GM15510 (cell line): ENCODE data around the gene KCNT2.

Experiments used
- POLR2A ChIP-seq: IDR thresholded peaks from 3 replicates; pipeline ENCODE4 v1.6.1; 2011; ENCODE audit warnings: borderline replicate concordance; ENCODE audit not compliant: insufficient read length; ENCODE audit errors: extremely low read depth

KCNT2 gene

GRCh38 chr1:196450143-196451095, 157.8 kb downstream of the KCNT2 start:
- TF ChIP-seq POLR2A = no peak

- TF ChIP-seq POLR2A = no peak
These were observed 158.8 kb downstream of the KCNT2 start for GRCh38 chr1:196449460-196449859.

GRCh38 chr1:196445775-196446174, 162.5 kb downstream of the KCNT2 start:
- TF ChIP-seq POLR2A = no peak

- TF ChIP-seq POLR2A = no peak
These were observed 163.6 kb downstream of the KCNT2 start for GRCh38 chr1:196444634-196445033.

- no peak for TF ChIP-seq POLR2A
These were observed 165.9 kb downstream of the KCNT2 start for GRCh38 chr1:196442366-196442765.

GRCh38 chr1:196440711-196441110, 167.5 kb downstream of the KCNT2 start:
- TF ChIP-seq POLR2A = no peak

GRCh38 chr1:196438329-196438728, 169.9 kb downstream of the KCNT2 start:
- TF ChIP-seq POLR2A = no peak

- no peak for TF ChIP-seq POLR2A
These were observed 170.6 kb downstream of the KCNT2 start for GRCh38 chr1:196437671-196438070.

GRCh38 chr1:196433000-196433399, 175.2 kb downstream of the KCNT2 start:
- TF ChIP-seq POLR2A = no peak

GRCh38 chr1:196427976-196428734, 180.1 kb downstream of the KCNT2 start:
- no peak for TF ChIP-seq POLR2A

- no peak for TF ChIP-seq POLR2A
These were observed 182.7 kb downstream of the KCNT2 start for GRCh38 chr1:196425513-196425912.

GRCh38 chr1:196423612-196424011, 184.6 kb downstream of the KCNT2 start:
- no peak for TF ChIP-seq POLR2A

- no peak for TF ChIP-seq POLR2A
These were observed 189.5 kb downstream of the KCNT2 start for GRCh38 chr1:196418772-196419171.

GRCh38 chr1:196415978-196416377, 192.3 kb downstream of the KCNT2 start:
- no peak for TF ChIP-seq POLR2A

GRCh38 chr1:196412326-196412725, 195.9 kb downstream of the KCNT2 start:
- TF ChIP-seq POLR2A = no peak
